Smooth muscle cell (in vitro differentiated cells): Measurements from ENCODE around the gene SLC17A5. TPM values are rescaled to one million over a fixed set of nuclear protein-coding genes. Genes with fewer than 3 reads are reported as not detected.
"Not testable (repeated sequence)": the region's sequence is repeated elsewhere in the genome, so short reads cannot be mapped to it uniquely, and the experiment has no call there.

ENCODE experiments used
- DNase-seq: peaks from one replicate; lab custom pipeline; 2025; ENCODE audit not compliant: unreplicated experiment; lab: John Stamatoyannopoulos, UW
- H2AFZ ChIP-seq: fragments of 200-600 bp; sonication (generic); 2 replicates; pipeline ENCODE4 v1.6.0; 2016; ENCODE audit warnings: antibody characterized with exemption, low read depth, mild to moderate bottlenecking
- H3F3A ChIP-seq: fragments of 200-600 bp; sonication (generic); 2 replicates; pipeline ENCODE4 v1.6.0; 2017; ENCODE audit warnings: antibody characterized with exemption, low read depth
- H3K27ac ChIP-seq: fragments of 200-600 bp; sonication (generic); 2 replicates; pipeline ENCODE4 v1.5.1; 2016; ENCODE audit warnings: low read depth, mild to moderate bottlenecking
- H3K27me3 ChIP-seq: fragments of 200-600 bp; sonication (generic); 2 replicates; pipeline ENCODE4 v1.6.1; 2016; ENCODE audit warnings: low read depth, mild to moderate bottlenecking
- H3K36me3 ChIP-seq: fragments of 200-600 bp; sonication (generic); 2 replicates; pipeline ENCODE4 v1.5.1; 2016; ENCODE audit warnings: low read depth
- H3K4me1 ChIP-seq: fragments of 200-600 bp; sonication (generic); 2 replicates; pipeline ENCODE4 v1.5.1; 2016; ENCODE audit warnings: low read depth
- H3K4me2 ChIP-seq: fragments of 200-600 bp; sonication (generic); 2 replicates; pipeline ENCODE4 v1.6.0; 2016; ENCODE audit warnings: mild to moderate bottlenecking
- H3K4me3 ChIP-seq: fragments of 200-600 bp; sonication (generic); 2 replicates; pipeline ENCODE4 v1.5.1; 2016; ENCODE audit warnings: mild to moderate bottlenecking
- H3K79me2 ChIP-seq: fragments of 200-600 bp; sonication (generic); 2 replicates; pipeline ENCODE4 v1.6.0; 2016; ENCODE audit warnings: low read depth, mild to moderate bottlenecking
- H3K9ac ChIP-seq: fragments of 200-600 bp; sonication (generic); 2 replicates; pipeline ENCODE4 v1.6.0; 2016; ENCODE audit warnings: low read depth
- H3K9me3 ChIP-seq: fragments of 200-600 bp; sonication (generic); replicated peaks from 2 replicates; pipeline ENCODE4 v1.5.1; 2016; ENCODE audit warnings: low read depth
- H4K20me1 ChIP-seq: fragments of 200-600 bp; sonication (generic); 2 replicates; pipeline ENCODE4 v1.6.0; 2016; ENCODE audit warnings: low read depth
- WGBS: methylation state at CpG from one replicate; pipeline ENCODE4 v1.1.7; 2016; ENCODE audit warnings: low lambda C conversion rate; 5-methylcytosine and 5-hydroxymethylcytosine counted together
- polyA plus RNA-seq: library from polyadenylated mRNA; unstranded; fragments of >200 nt; fragmentation: Nextera tagmentation; extraction: Ambion mirVana; gene quantifications from 2 replicates; pipeline ENCODE4 v1.2.1, GENCODE V29; 2016
- total RNA-seq: library from RNA; depleted of rRNA; stranded (reverse); fragments of >200 nt; gene quantifications from 2 replicates; pipeline ENCODE4 v1.2.3, GENCODE V29; 2014
- TF ChIP-seq, protein P1 (sequence below): fragments of 200-600 bp; sonication (generic); IDR thresholded peaks from 2 replicates; pipeline ENCODE4 v1.5.1; 2017; ENCODE audit warnings: borderline replicate concordance, mild to moderate bottlenecking, antibody characterized with exemption; ENCODE audit not compliant: insufficient read depth, poor library complexity, severe bottlenecking

Gene SLC17A5
- total and polyA plus RNA-seq, 2 experiments from 2014 or later: 36.4 to 39.9 TPM

GRCh38 chr6:73577676-73578075, 76.1 kb downstream of the SLC17A5 start:
- Histone ChIP-seq H3K79me2 (no peaks in the 10 kb centered on the region), H3K27ac (peak overlapping the region; percentile 100), H3K9ac (peak overlapping the region; percentile 14), H3K4me1 (peaks cover 28% of the 10 kb centered on the region), H3K9me3 (no peaks in the 10 kb centered on the region), H3K36me3 (no peaks in the 10 kb centered on the region), H4K20me1 (no peaks in the 10 kb centered on the region), H3K4me3 (no peak overlapping the region), H3K4me2 (peak overlapping the region; percentile 39), H3K27me3 (no peaks in the 10 kb centered on the region), H3F3A (peaks cover 9% of the 10 kb centered on the region), H2AFZ (peak overlapping the region; percentile 86)
- no peak for DNase-seq
- TF ChIP-seq, protein P1, sequence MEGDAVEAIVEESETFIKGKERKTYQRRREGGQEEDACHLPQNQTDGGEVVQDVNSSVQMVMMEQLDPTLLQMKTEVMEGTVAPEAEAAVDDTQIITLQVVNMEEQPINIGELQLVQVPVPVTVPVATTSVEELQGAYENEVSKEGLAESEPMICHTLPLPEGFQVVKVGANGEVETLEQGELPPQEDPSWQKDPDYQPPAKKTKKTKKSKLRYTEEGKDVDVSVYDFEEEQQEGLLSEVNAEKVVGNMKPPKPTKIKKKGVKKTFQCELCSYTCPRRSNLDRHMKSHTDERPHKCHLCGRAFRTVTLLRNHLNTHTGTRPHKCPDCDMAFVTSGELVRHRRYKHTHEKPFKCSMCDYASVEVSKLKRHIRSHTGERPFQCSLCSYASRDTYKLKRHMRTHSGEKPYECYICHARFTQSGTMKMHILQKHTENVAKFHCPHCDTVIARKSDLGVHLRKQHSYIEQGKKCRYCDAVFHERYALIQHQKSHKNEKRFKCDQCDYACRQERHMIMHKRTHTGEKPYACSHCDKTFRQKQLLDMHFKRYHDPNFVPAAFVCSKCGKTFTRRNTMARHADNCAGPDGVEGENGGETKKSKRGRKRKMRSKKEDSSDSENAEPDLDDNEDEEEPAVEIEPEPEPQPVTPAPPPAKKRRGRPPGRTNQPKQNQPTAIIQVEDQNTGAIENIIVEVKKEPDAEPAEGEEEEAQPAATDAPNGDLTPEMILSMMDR: no peak
- 51% methylated on average over 2 of the region's 2 CpGs for WGBS

DNA sequence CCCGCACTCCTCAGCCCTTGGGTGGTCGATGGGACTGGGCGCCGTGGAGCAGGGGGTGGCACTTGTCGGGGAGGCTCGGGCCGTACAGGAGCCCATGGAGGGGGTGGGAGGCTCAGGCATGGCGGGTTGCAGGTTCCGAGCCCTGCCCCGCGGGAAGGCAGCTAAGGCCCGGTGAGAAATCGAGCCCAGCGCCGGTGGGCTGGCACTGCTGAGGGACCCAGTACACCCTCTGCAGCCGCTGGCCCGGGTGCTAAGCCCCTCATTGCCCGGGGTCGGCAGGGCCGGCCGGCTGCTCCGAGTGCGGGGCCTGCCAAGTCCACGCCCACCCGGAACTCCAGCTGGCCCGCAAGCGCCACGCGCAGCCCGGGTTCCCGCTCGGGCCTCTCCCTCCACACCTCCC, 81.3 kb downstream of the SLC17A5 start:
- H3K9ac ChIP-seq, H3K27me3 ChIP-seq, H3K79me2 ChIP-seq, H4K20me1 ChIP-seq, H3K4me3 ChIP-seq, H3K27ac ChIP-seq, H3F3A ChIP-seq, H3K9me3 ChIP-seq, H3K36me3 ChIP-seq, DNase-seq, H2AFZ ChIP-seq, H3K4me2 ChIP-seq, H3K4me1 ChIP-seq: not testable (repeated sequence)
- WGBS: 95% methylated on average over 29 of the region's 32 CpGs

GRCh38 chr6:73571218-73572181, 82.3 kb downstream of the SLC17A5 start:
- not testable (repeated sequence) for H3K79me2 ChIP-seq, H3K9me3 ChIP-seq, H3K36me3 ChIP-seq, H3K4me3 ChIP-seq, H2AFZ ChIP-seq, DNase-seq, H3K27me3 ChIP-seq, H3K9ac ChIP-seq, H3K27ac ChIP-seq, H3K4me2 ChIP-seq, H3K4me1 ChIP-seq, H3F3A ChIP-seq, H4K20me1 ChIP-seq
- 89% methylated on average over 19 of the region's 19 CpGs for WGBS

DNA sequence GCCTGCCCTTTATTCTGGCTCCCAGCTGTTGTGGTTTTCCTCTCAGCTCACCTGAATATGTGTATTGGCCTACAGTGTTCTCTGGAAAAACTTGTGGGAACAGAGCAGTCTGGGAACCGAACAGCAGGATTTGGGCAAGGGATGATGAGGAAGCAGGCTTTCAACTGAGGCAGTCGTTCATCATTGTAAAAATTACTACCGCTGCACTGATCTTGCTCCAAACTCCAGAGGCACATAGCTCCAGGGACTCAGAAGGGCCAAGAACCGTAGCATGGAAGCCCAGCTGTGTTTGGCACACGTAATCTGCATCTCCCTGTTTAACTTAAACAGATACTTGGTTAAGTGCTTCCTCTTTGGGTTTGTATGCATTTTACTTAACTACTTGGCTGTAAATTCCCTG, 84.7 kb downstream of the SLC17A5 start:
- Histone ChIP-seq H3K4me2 (no peak overlapping the region), H3K27me3 (no peaks in the 10 kb centered on the region), H3K9ac (no peak overlapping the region), H3K4me1 (peaks cover 13% of the 10 kb centered on the region), H3K27ac (no peak overlapping the region), H3F3A (no peaks in the 10 kb centered on the region), H3K79me2 (no peaks in the 10 kb centered on the region), H3K4me3 (no peak overlapping the region), H3K9me3 (no peaks in the 10 kb centered on the region), H2AFZ (no peak overlapping the region), H3K36me3 (no peaks in the 10 kb centered on the region), H4K20me1 (no peaks in the 10 kb centered on the region)
- TF ChIP-seq, protein P1: no peak
- no peak for DNase-seq
- WGBS: 82% methylated on average over 5 of the region's 5 CpGs
